Endothelial cell of umbilical vein (primary cell): ENCODE measurements around the gene PPM1E. TPM values are rescaled to one million over a fixed set of nuclear protein-coding genes. Genes with fewer than 3 reads are reported as not detected.

Experiments
- BruUV-seq: library from RNA; stranded (reverse); fragments of 400-500 nt; replicated peaks from 2 replicates; lab custom pipeline; 2021; lab: Mats Ljungman, UMichigan
- CTCF ChIA-PET: fragments of 300-600, 350-600 bp; sonication (Branson Sonifier 250); formaldehyde crosslinking; loops from one replicate; lab custom pipeline; 2021; ENCODE audit warnings: antibody characterized with exemption, inconsistent platforms; lab: Charles Lee
- POLR2A ChIA-PET: fragments of 300-600, 350-600 bp; sonication (Branson Sonifier 250); formaldehyde crosslinking; loops from one replicate; lab custom pipeline; 2021; ENCODE audit warnings: antibody characterized with exemption, inconsistent platforms; lab: Charles Lee
- DNase-seq: peaks from one replicate; pipeline ENCODE4 v3.0.0-alpha.2; 2011; ENCODE audit warnings: low read depth, low spot score
- FAIRE-seq: peaks from 2 replicates; lab custom pipeline; 2011; peaks lifted over from hg19 to GRCh38; lab: Jason Lieb, UNC
- H2AFZ ChIP-seq: 2 replicates; pipeline ENCODE4 v1.6.0; 2012; ENCODE audit warnings: low read depth, low read length, control low read depth, inconsistent platforms
- H3K27ac ChIP-seq: 2 replicates; pipeline ENCODE4 v1.5.1; 2011; ENCODE audit warnings: low read depth, mild to moderate bottlenecking, control low read depth, low read length, moderate library complexity; ENCODE audit not compliant: insufficient read depth
- H3K27me3 ChIP-seq, 2 experiments: 2 replicates each; pipeline versions ENCODE4 v1.6.0 to v1.6.1; 2011; ENCODE audit warnings: low read length in 2 of 2, mixed read lengths in 1 of 2; ENCODE audit not compliant: control insufficient read depth in 2 of 2, insufficient read depth in 2 of 2
- H3K36me3 ChIP-seq, 2 experiments: 2 replicates in 1 of 2; 3 replicates in 1 of 2; pipeline ENCODE4 v1.5.1; 2011; ENCODE audit warnings: low read length in 2 of 2, mild to moderate bottlenecking in 1 of 2, moderate library complexity in 1 of 2; ENCODE audit not compliant: control insufficient read depth in 2 of 2, insufficient read depth in 2 of 2; ENCODE audit errors: extremely low read depth in 1 of 2
- H3K4me1 ChIP-seq: 3 replicates; pipeline ENCODE4 v1.5.1; 2011; ENCODE audit warnings: mild to moderate bottlenecking, low read length; ENCODE audit not compliant: control insufficient read depth, insufficient read depth; ENCODE audit errors: extremely low read depth
- H3K4me2 ChIP-seq: 2 replicates; pipeline ENCODE4 v1.6.1; 2011; ENCODE audit warnings: low read length, control low read depth, mixed read lengths; ENCODE audit not compliant: insufficient read depth
- H3K4me3 ChIP-seq, 3 experiments: fragments of 200-600 bp in 1 of 3; sonication (generic), shearing (Covaris generic) in 1 of 3; replicated peaks in 1 of 3; 2 replicates each; pipeline ENCODE4 v1.5.1; 2011 to 2016; ENCODE audit warnings: control low read depth in 3 of 3, low read length in 3 of 3, mild to moderate bottlenecking in 2 of 3, inconsistent platforms in 1 of 3, low read depth in 1 of 3, moderate library complexity in 1 of 3; ENCODE audit not compliant: insufficient read depth in 1 of 3
- H3K79me2 ChIP-seq: 2 replicates; pipeline ENCODE4 v1.6.0; 2012; ENCODE audit warnings: low read length, inconsistent platforms; ENCODE audit not compliant: control insufficient read depth, insufficient read depth
- H3K9ac ChIP-seq: replicated peaks from 2 replicates; pipeline ENCODE3; 2011; ENCODE audit warnings: low read length, control low read depth; ENCODE audit not compliant: insufficient read depth; ENCODE audit errors: extremely low read depth
- H3K9me1 ChIP-seq: replicated peaks from 3 replicates; pipeline ENCODE4 v1.6.0; 2011; ENCODE audit warnings: mild to moderate bottlenecking, low read length; ENCODE audit not compliant: control insufficient read depth, insufficient read depth; ENCODE audit errors: extremely low read depth
- H3K9me3 ChIP-seq: replicated peaks from 2 replicates; pipeline ENCODE4 v1.5.1; 2012; ENCODE audit warnings: low read length, inconsistent platforms; ENCODE audit not compliant: control insufficient read depth, insufficient read depth
- H4K20me1 ChIP-seq: replicated peaks from 2 replicates; pipeline ENCODE3; 2011; ENCODE audit warnings: mild to moderate bottlenecking, low read length; ENCODE audit not compliant: control insufficient read depth, insufficient read depth; ENCODE audit errors: extremely low read depth
- EZH2 ChIP-seq: IDR thresholded peaks from 2 replicates; pipeline ENCODE4 v1.6.1; 2012; ENCODE audit warnings: borderline replicate concordance, low read depth, mild to moderate bottlenecking, moderate library complexity, low read length, inconsistent platforms; ENCODE audit not compliant: severe bottlenecking
- FOS ChIP-seq: IDR thresholded peaks from 2 replicates; pipeline ENCODE4 v1.6.1; 2011; ENCODE audit warnings: mild to moderate bottlenecking, low read length, moderate library complexity, borderline replicate concordance; ENCODE audit not compliant: insufficient read depth
- GATA2 ChIP-seq: IDR thresholded peaks from 2 replicates; pipeline ENCODE4 v1.7.0; 2011; ENCODE audit warnings: low read depth, mild to moderate bottlenecking, moderate library complexity, mixed read lengths, low read length; ENCODE audit not compliant: insufficient read length, insufficient read depth
- JUN ChIP-seq: IDR thresholded peaks from 2 replicates; pipeline ENCODE4 v1.6.1; 2011; ENCODE audit warnings: borderline replicate concordance, low read depth; ENCODE audit not compliant: insufficient read length, insufficient read depth
- MAX ChIP-seq: IDR thresholded peaks from 2 replicates; pipeline ENCODE4 v1.6.1; 2011; ENCODE audit not compliant: insufficient read depth, insufficient read length
- MYC ChIP-seq: IDR thresholded peaks from one replicate; pipeline ENCODE4 v1.6.1; 2011; ENCODE audit warnings: mild to moderate bottlenecking, low read depth, low read length
- POLR2A ChIP-seq: IDR thresholded peaks from 2 replicates; pipeline ENCODE4 v1.6.1; 2012; ENCODE audit warnings: low read depth, mild to moderate bottlenecking, control low read depth, low read length
- POLR2AphosphoS5 ChIP-seq: IDR thresholded peaks from 2 replicates; pipeline ENCODE4 v1.6.1; 2012; ENCODE audit warnings: low read depth, mild to moderate bottlenecking, control low read depth, low read length, moderate library complexity; ENCODE audit not compliant: insufficient read depth
- dilution Hi-C: fragments of 300-500 bp; cut with MboI; formaldehyde crosslinking; loops from one replicate; pipeline ENCODE4 v1.15.0; 2019; ENCODE audit warnings: low sequenced_read_pairs; ENCODE audit not compliant: extremely low pct_ligation_motif_present
- intact Hi-C: fragments of 100-400 bp; cut with micrococcal nuclease; formaldehyde crosslinking; loops from one replicate; pipeline ENCODE4 v1.10.0; 2022
- polyA plus RNA-seq, 4 experiments: library from polyadenylated mRNA; depleted of rRNA in 3 of 4; stranded (reverse) in 3 of 4; unstranded in 1 of 4; fragments of >200 nt; gene quantifications; 2 replicates each; pipeline versions ENCODE4 v1.2.1 to v1.2.3, GENCODE V29; 2011 to 2012; ENCODE audit warnings: missing spikeins in 1 of 4
- total RNA-seq: library from RNA; stranded (reverse); gene quantifications from 2 replicates; pipeline ENCODE4 v1.2.3, GENCODE V29; 2021
- TF ChIP-seq, protein P1 (sequence below), 2 donors: IDR thresholded peaks; 1 replicate in 1 of 2; 2 replicates in 1 of 2; pipeline ENCODE4 v1.5.1; 2011; ENCODE audit warnings: low read length in 2 of 2, mild to moderate bottlenecking in 2 of 2, moderate library complexity in 2 of 2, control low read depth in 1 of 2, inconsistent platforms in 1 of 2, low read depth in 1 of 2; ENCODE audit not compliant: insufficient read depth in 1 of 2; ENCODE audit errors: extremely low read depth in 1 of 2

Gene PPM1E
- total and polyA plus RNA-seq, 2 donors (not counting 3 experiments of a cell fraction or from before 2014, with no cell fraction given), result 0.01 TPM; not detected in 1

- DNase-seq, result no peak
- no peak overlapping the region for H3K9ac ChIP-seq
- CTCF ChIA-PET, result interaction anchor here (0.7 to 5.8 kb wide), 7 partner anchors 10 to 483 kb away, joined by 3 to 100 read pairs (median 10); no protein-coding TSS in a partner anchor
- H3K9me1 ChIP-seq, result no peaks in the 10 kb centered on the region
- no peak overlapping the region for H2AFZ ChIP-seq
- TF ChIP-seq, protein P1, sequence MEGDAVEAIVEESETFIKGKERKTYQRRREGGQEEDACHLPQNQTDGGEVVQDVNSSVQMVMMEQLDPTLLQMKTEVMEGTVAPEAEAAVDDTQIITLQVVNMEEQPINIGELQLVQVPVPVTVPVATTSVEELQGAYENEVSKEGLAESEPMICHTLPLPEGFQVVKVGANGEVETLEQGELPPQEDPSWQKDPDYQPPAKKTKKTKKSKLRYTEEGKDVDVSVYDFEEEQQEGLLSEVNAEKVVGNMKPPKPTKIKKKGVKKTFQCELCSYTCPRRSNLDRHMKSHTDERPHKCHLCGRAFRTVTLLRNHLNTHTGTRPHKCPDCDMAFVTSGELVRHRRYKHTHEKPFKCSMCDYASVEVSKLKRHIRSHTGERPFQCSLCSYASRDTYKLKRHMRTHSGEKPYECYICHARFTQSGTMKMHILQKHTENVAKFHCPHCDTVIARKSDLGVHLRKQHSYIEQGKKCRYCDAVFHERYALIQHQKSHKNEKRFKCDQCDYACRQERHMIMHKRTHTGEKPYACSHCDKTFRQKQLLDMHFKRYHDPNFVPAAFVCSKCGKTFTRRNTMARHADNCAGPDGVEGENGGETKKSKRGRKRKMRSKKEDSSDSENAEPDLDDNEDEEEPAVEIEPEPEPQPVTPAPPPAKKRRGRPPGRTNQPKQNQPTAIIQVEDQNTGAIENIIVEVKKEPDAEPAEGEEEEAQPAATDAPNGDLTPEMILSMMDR (IDR thresholded peaks at IDR 0.05; ENCODE audit: extremely low read depth in 1 of 2, insufficient read depth in 1 of 2, low read depth in 1 of 2, low read length in 2 of 2), result no peak
- TF ChIP-seq MYC (no peak), GATA2 (no peak), FOS (no peak), POLR2AphosphoS5 (no peak), MAX (no peak), POLR2A (no peak), EZH2 (no peak), JUN (no peak)
- H4K20me1 ChIP-seq, result no peaks in the 10 kb centered on the region
- peak overlapping the region; percentile 70 for H3K4me2 ChIP-seq
- POLR2A ChIA-PET, result no interaction called here
- H3K36me3 ChIP-seq, result peaks cover 0 to 4% of the 10 kb centered on the region in 2 experiments
- no peak overlapping the region for H3K4me3 ChIP-seq
- peaks cover 35% of the 10 kb centered on the region for H3K4me1 ChIP-seq
- intact Hi-C loops, result loop anchor here (2.0 kb wide), 1 partner anchor 46 kb away; no protein-coding TSS in a partner anchor
- no peak for FAIRE-seq
- H3K79me2 ChIP-seq, result no peaks in the 10 kb centered on the region
- no peaks in the 10 kb centered on the region for H3K27me3 ChIP-seq
- dilution Hi-C loops, result no loop called here
- peak overlapping the region; percentile 36 for H3K27ac ChIP-seq
- no TSS peak for BruUV-seq
- H3K9me3 ChIP-seq, result no peaks in the 10 kb centered on the region
Measured at GRCh38 chr17:59002848-59003247, 247.2 kb downstream of the PPM1E start.
